Spleen (tissue), 7 donors: ENCODE data around the gene DNAJC1.

Experiments
- POLR2A ChIP-seq, 3 donors: fragments of 450-650 bp; IDR thresholded peaks; one replicate each; pipeline ENCODE4 v1.5.1; 2017; ENCODE audit warnings: antibody characterized with exemption in 3 of 3, mild to moderate bottlenecking in 1 of 3
- POLR2AphosphoS5 ChIP-seq, 3 donors: sonication (generic); formaldehyde crosslinking; IDR thresholded peaks; one replicate each; pipeline ENCODE4 v1.5.1; 2017; ENCODE audit warnings: antibody characterized with exemption in 3 of 3
- TF ChIP-seq, protein P1 (sequence below), 11 experiments: fragments of 200-600 bp in 7 of 11; fragments of 450-650 bp in 4 of 11; sonication (generic) in 4 of 11; IDR thresholded peaks in 8 of 11; conservative IDR thresholded peaks in 3 of 11; 1 replicate in 7 of 11; 2 replicates in 4 of 11; pipeline versions ENCODE4 v1.4.0 to v1.8.0; 2016 to 2021; ENCODE audit warnings: antibody characterized with exemption in 11 of 11, inconsistent platforms in 4 of 11, mild to moderate bottlenecking in 1 of 11
- donor health status: DM: no; HTN: no; CAD: no; lungs with moderate emphysema.
- donor health status: DM: no; HTN: no; CAD: no.
- donor health status: DM: no; HTN: no; CAD: no.

DNA sequence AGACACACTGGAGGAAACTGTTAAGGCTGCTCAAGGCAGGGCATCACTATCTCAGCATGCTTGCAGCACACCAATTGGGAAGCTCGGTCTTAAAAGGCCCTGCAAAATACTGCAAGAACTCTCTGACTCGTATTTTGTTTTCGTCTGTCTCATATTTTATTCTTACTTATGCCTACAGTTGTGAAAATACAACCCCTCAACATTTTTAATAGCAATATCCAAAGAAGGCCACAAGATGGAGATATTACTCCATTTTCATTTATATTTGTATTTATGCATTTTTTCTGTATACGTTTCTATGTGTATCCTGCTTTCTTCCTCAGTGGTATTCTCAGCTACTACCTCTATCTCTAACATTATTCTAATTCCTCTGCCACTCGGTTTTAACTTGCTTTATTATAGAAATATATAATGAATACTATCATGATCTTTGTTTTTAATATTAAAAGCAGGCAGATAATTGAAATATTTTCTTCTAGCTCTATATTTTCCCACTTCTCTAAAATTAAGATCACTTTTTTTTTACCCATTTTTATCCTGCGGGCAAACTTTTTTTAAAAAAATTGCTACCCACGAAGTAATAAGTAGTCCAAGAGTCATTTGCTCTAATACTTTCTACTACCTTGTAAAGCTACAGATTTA lies 10.0 kb downstream of the DNAJC1 start:
- TF ChIP-seq, protein P1, sequence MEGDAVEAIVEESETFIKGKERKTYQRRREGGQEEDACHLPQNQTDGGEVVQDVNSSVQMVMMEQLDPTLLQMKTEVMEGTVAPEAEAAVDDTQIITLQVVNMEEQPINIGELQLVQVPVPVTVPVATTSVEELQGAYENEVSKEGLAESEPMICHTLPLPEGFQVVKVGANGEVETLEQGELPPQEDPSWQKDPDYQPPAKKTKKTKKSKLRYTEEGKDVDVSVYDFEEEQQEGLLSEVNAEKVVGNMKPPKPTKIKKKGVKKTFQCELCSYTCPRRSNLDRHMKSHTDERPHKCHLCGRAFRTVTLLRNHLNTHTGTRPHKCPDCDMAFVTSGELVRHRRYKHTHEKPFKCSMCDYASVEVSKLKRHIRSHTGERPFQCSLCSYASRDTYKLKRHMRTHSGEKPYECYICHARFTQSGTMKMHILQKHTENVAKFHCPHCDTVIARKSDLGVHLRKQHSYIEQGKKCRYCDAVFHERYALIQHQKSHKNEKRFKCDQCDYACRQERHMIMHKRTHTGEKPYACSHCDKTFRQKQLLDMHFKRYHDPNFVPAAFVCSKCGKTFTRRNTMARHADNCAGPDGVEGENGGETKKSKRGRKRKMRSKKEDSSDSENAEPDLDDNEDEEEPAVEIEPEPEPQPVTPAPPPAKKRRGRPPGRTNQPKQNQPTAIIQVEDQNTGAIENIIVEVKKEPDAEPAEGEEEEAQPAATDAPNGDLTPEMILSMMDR (IDR thresholded peaks at IDR 0.05 in 8 of 11, conservative IDR thresholded peaks at IDR 0.05 in 3 of 11): peak; percentile 44 to 75 (median 67)
- TF ChIP-seq POLR2A (IDR thresholded peaks at IDR 0.05) (no peak), POLR2AphosphoS5 (IDR thresholded peaks at IDR 0.05) (no peak)
